ENCODE measurements around the gene ST3GAL4.

Gene ST3GAL4

GRCh38 chr11:126331286-126331685 lies 24.2 kb upstream of the ST3GAL4 start:
- Histone ChIP-seq H3K9me3 (ENCODE audit: control insufficient read depth in 2 of 2, low read length in 2 of 2) (no peaks in the 10 kb centered on the region), H3K27ac (ENCODE audit: low read length) (no peak overlapping the region), H3K36me3 (ENCODE audit: control insufficient read depth in 2 of 2, insufficient read depth in 2 of 2, low read length in 2 of 2) (peaks cover 2 to 14% of the 10 kb centered on the region in 2 donors), H3K4me1 (ENCODE audit: control insufficient read depth, insufficient read depth, low read length) (peaks cover 14% of the 10 kb centered on the region), H3K9ac (ENCODE audit: low read length in 2 of 2) (no peak overlapping the region), H3K4me3 (ENCODE audit: low read length in 2 of 2) (no peak overlapping the region), H3K27me3 (ENCODE audit: control insufficient read depth in 1 of 2, insufficient read depth in 2 of 2, low read length in 2 of 2) (no peaks in the 10 kb centered on the region)

- Histone ChIP-seq H3K4me1 (ENCODE audit: control insufficient read depth, insufficient read depth, low read length) (peaks cover 14% of the 10 kb centered on the region), H3K27me3 (ENCODE audit: control insufficient read depth in 1 of 2, insufficient read depth in 2 of 2, low read length in 2 of 2) (no peaks in the 10 kb centered on the region), H3K27ac (ENCODE audit: low read length) (no peak overlapping the region), H3K9ac (ENCODE audit: low read length in 2 of 2) (no peak overlapping the region), H3K4me3 (ENCODE audit: low read length in 2 of 2) (no peak overlapping the region), H3K36me3 (ENCODE audit: control insufficient read depth in 2 of 2, insufficient read depth in 2 of 2, low read length in 2 of 2) (peaks cover 2 to 14% of the 10 kb centered on the region in 2 donors), H3K9me3 (ENCODE audit: control insufficient read depth in 2 of 2, low read length in 2 of 2) (no peaks in the 10 kb centered on the region)
Observed at GRCh38 chr11:126332221-126332711, 23.2 kb upstream of the ST3GAL4 start.

- Histone ChIP-seq H3K27me3 (ENCODE audit: control insufficient read depth in 1 of 2, insufficient read depth in 2 of 2, low read length in 2 of 2) (no peaks in the 10 kb centered on the region), H3K36me3 (ENCODE audit: control insufficient read depth in 2 of 2, insufficient read depth in 2 of 2, low read length in 2 of 2) (peaks cover 3 to 14% of the 10 kb centered on the region in 2 donors), H3K9ac (ENCODE audit: low read length in 2 of 2) (no peak overlapping the region), H3K9me3 (ENCODE audit: control insufficient read depth in 2 of 2, low read length in 2 of 2) (no peaks in the 10 kb centered on the region), H3K4me1 (ENCODE audit: control insufficient read depth, insufficient read depth, low read length) (peaks cover 14% of the 10 kb centered on the region), H3K27ac (ENCODE audit: low read length) (no peak overlapping the region), H3K4me3 (ENCODE audit: low read length in 2 of 2) (no peak overlapping the region)
Observed at GRCh38 chr11:126333142-126333541, 22.3 kb upstream of the ST3GAL4 start.

GRCh38 chr11:126334659-126335462 lies 20.6 kb upstream of the ST3GAL4 start:
- no peaks in the 10 kb centered on the region for H3K27me3 ChIP-seq (ENCODE audit: control insufficient read depth in 1 of 2, insufficient read depth in 2 of 2, low read length in 2 of 2)
- H3K9ac ChIP-seq (ENCODE audit: low read length in 2 of 2), result no peak overlapping the region
- H3K9me3 ChIP-seq (ENCODE audit: control insufficient read depth in 2 of 2, low read length in 2 of 2), result no peaks in the 10 kb centered on the region
- peaks cover 16% of the 10 kb centered on the region for H3K4me1 ChIP-seq (ENCODE audit: control insufficient read depth, insufficient read depth, low read length)
- H3K27ac ChIP-seq (ENCODE audit: low read length), result no peak overlapping the region
- no peak overlapping the region for H3K4me3 ChIP-seq (ENCODE audit: low read length in 2 of 2)
- H3K36me3 ChIP-seq (ENCODE audit: control insufficient read depth in 2 of 2, insufficient read depth in 2 of 2, low read length in 2 of 2), result peaks cover 12 to 14% of the 10 kb centered on the region in 2 donors

GRCh38 chr11:126335463-126335760 lies 20.1 kb upstream of the ST3GAL4 start:
- no peaks in the 10 kb centered on the region for H3K27me3 ChIP-seq (ENCODE audit: control insufficient read depth in 1 of 2, insufficient read depth in 2 of 2, low read length in 2 of 2)
- peaks cover 14 to 15% of the 10 kb centered on the region in 2 donors for H3K36me3 ChIP-seq (ENCODE audit: control insufficient read depth in 2 of 2, insufficient read depth in 2 of 2, low read length in 2 of 2)
- no peaks in the 10 kb centered on the region for H3K9me3 ChIP-seq (ENCODE audit: control insufficient read depth in 2 of 2, low read length in 2 of 2)
- no peak overlapping the region for H3K9ac ChIP-seq (ENCODE audit: low read length in 2 of 2)
- H3K4me3 ChIP-seq (ENCODE audit: low read length in 2 of 2), result no peak overlapping the region
- no peak overlapping the region for H3K27ac ChIP-seq (ENCODE audit: low read length)
- peaks cover 18% of the 10 kb centered on the region for H3K4me1 ChIP-seq (ENCODE audit: control insufficient read depth, insufficient read depth, low read length)

GRCh38 chr11:126336138-126336541 lies 19.3 kb upstream of the ST3GAL4 start:
- Histone ChIP-seq H3K4me3 (ENCODE audit: low read length in 2 of 2) (no peak overlapping the region), H3K27ac (ENCODE audit: low read length) (no peak overlapping the region), H3K4me1 (ENCODE audit: control insufficient read depth, insufficient read depth, low read length) (peaks cover 18% of the 10 kb centered on the region), H3K27me3 (ENCODE audit: control insufficient read depth in 1 of 2, insufficient read depth in 2 of 2, low read length in 2 of 2) (no peaks in the 10 kb centered on the region), H3K9me3 (ENCODE audit: control insufficient read depth in 2 of 2, low read length in 2 of 2) (no peaks in the 10 kb centered on the region), H3K36me3 (ENCODE audit: control insufficient read depth in 2 of 2, insufficient read depth in 2 of 2, low read length in 2 of 2) (peaks cover 14 to 20% of the 10 kb centered on the region in 2 donors), H3K9ac (ENCODE audit: low read length in 2 of 2) (no peak overlapping the region)

- H3K4me1 ChIP-seq (ENCODE audit: control insufficient read depth, insufficient read depth, low read length), result peaks cover 18% of the 10 kb centered on the region
Observed at GRCh38 chr11:126336671-126337101, 18.8 kb upstream of the ST3GAL4 start.

GRCh38 chr11:126337126-126337473 lies 18.4 kb upstream of the ST3GAL4 start:
- H3K9me3 ChIP-seq (ENCODE audit: control insufficient read depth in 2 of 2, low read length in 2 of 2), result no peaks in the 10 kb centered on the region
- H3K27ac ChIP-seq (ENCODE audit: low read length), result no peak overlapping the region
- no peaks in the 10 kb centered on the region for H3K27me3 ChIP-seq (ENCODE audit: control insufficient read depth in 1 of 2, insufficient read depth in 2 of 2, low read length in 2 of 2)
- H3K4me1 ChIP-seq (ENCODE audit: control insufficient read depth, insufficient read depth, low read length), result peaks cover 18% of the 10 kb centered on the region
- no peak overlapping the region for H3K9ac ChIP-seq (ENCODE audit: low read length in 2 of 2)
- H3K4me3 ChIP-seq (ENCODE audit: low read length in 2 of 2), result no peak overlapping the region
- peaks cover 16 to 24% of the 10 kb centered on the region in 2 donors for H3K36me3 ChIP-seq (ENCODE audit: control insufficient read depth in 2 of 2, insufficient read depth in 2 of 2, low read length in 2 of 2)

More at GRCh38 chr11:126336671-126337101, 18.8 kb upstream of the ST3GAL4 start:
- Histone ChIP-seq H3K36me3 (ENCODE audit: control insufficient read depth in 2 of 2, insufficient read depth in 2 of 2, low read length in 2 of 2) (peaks cover 16 to 24% of the 10 kb centered on the region in 2 donors), H3K9ac (ENCODE audit: low read length in 2 of 2) (no peak overlapping the region), H3K9me3 (ENCODE audit: control insufficient read depth in 2 of 2, low read length in 2 of 2) (no peaks in the 10 kb centered on the region), H3K27me3 (ENCODE audit: control insufficient read depth in 1 of 2, insufficient read depth in 2 of 2, low read length in 2 of 2) (no peaks in the 10 kb centered on the region), H3K27ac (ENCODE audit: low read length) (no peak overlapping the region), H3K4me3 (ENCODE audit: low read length in 2 of 2) (no peak overlapping the region)

GRCh38 chr11:126337474-126338241 lies 17.8 kb upstream of the ST3GAL4 start:
- Histone ChIP-seq H3K36me3 (ENCODE audit: control insufficient read depth in 2 of 2, insufficient read depth in 2 of 2, low read length in 2 of 2) (peaks cover 16 to 23% of the 10 kb centered on the region in 2 donors), H3K9ac (ENCODE audit: low read length in 2 of 2) (no peak overlapping the region), H3K4me3 (ENCODE audit: low read length in 2 of 2) (no peak overlapping the region), H3K9me3 (ENCODE audit: control insufficient read depth in 2 of 2, low read length in 2 of 2) (no peaks in the 10 kb centered on the region), H3K27ac (ENCODE audit: low read length) (no peak overlapping the region), H3K27me3 (ENCODE audit: control insufficient read depth in 1 of 2, insufficient read depth in 2 of 2, low read length in 2 of 2) (no peaks in the 10 kb centered on the region), H3K4me1 (ENCODE audit: control insufficient read depth, insufficient read depth, low read length) (peaks cover 15% of the 10 kb centered on the region)

- Histone ChIP-seq H3K27me3 (ENCODE audit: control insufficient read depth in 1 of 2, insufficient read depth in 2 of 2, low read length in 2 of 2) (no peaks in the 10 kb centered on the region), H3K9me3 (ENCODE audit: control insufficient read depth in 2 of 2, low read length in 2 of 2) (no peaks in the 10 kb centered on the region), H3K36me3 (ENCODE audit: control insufficient read depth in 2 of 2, insufficient read depth in 2 of 2, low read length in 2 of 2) (peaks cover 14 to 26% of the 10 kb centered on the region in 2 donors), H3K4me3 (ENCODE audit: low read length in 2 of 2) (no peak overlapping the region), H3K4me1 (ENCODE audit: control insufficient read depth, insufficient read depth, low read length) (peaks cover 15% of the 10 kb centered on the region), H3K27ac (ENCODE audit: low read length) (no peak overlapping the region), H3K9ac (ENCODE audit: low read length in 2 of 2) (no peak overlapping the region)
Observed at GRCh38 chr11:126338346-126339055, 17.0 kb upstream of the ST3GAL4 start.
